Thyroid gland (tissue), 4 donors: ENCODE measurements around the gene AGO4. TPM values are rescaled to one million over a fixed set of nuclear protein-coding genes. Genes with fewer than 3 reads are reported as not detected.
"Not testable (repeated sequence)": the region's sequence is repeated elsewhere in the genome, so short reads cannot be mapped to it uniquely, and the experiment has no call there.

ENCODE experiments used
- DNase-seq, 2 donors: peaks; one replicate each; pipeline ENCODE4 v3.0.0-alpha.2; 2019
- H3K27ac ChIP-seq, 3 donors: fragments of 200-600 bp; sonication (generic); 1 replicate in 2 of 3; 2 replicates in 1 of 3; pipeline ENCODE4 v1.5.1; 2016 to 2019; ENCODE audit warnings: mild to moderate bottlenecking in 1 of 3, moderate library complexity in 1 of 3
- H3K27me3 ChIP-seq: fragments of 200-600 bp; sonication (generic); one replicate; pipeline ENCODE4 v1.5.1; 2019
- H3K36me3 ChIP-seq, 2 donors: fragments of 200-600 bp; sonication (generic); one replicate each; pipeline ENCODE4 v1.5.1; 2016 to 2019
- H3K4me1 ChIP-seq, 2 donors: fragments of 200-600 bp; sonication (generic); one replicate each; pipeline ENCODE4 v1.5.1; 2017 to 2019
- H3K4me3 ChIP-seq, 3 donors: fragments of 200-600 bp; sonication (generic); replicated peaks in 1 of 3; 1 replicate in 2 of 3; 2 replicates in 1 of 3; pipeline ENCODE4 v1.5.1; 2016; ENCODE audit warnings: mild to moderate bottlenecking in 1 of 3
- H3K9me3 ChIP-seq: fragments of 200-600 bp; sonication (generic); one replicate; pipeline ENCODE4 v1.5.1; 2017
- CTCF ChIP-seq, 6 experiments: fragments of 200-600 bp in 3 of 6; fragments of 450-650 bp in 3 of 6; sonication (generic) in 3 of 6; IDR thresholded peaks; one replicate each; pipeline ENCODE4 v1.5.1; 2016 to 2019; ENCODE audit warnings: antibody characterized with exemption in 6 of 6, mild to moderate bottlenecking in 2 of 6, inconsistent platforms in 1 of 6, moderate library complexity in 1 of 6
- POLR2A ChIP-seq, 2 donors: fragments of 450-650 bp; IDR thresholded peaks; one replicate each; pipeline ENCODE4 v1.6.1; 2017; ENCODE audit warnings: antibody characterized with exemption in 2 of 2, mild to moderate bottlenecking in 2 of 2, moderate library complexity in 1 of 2
- WGBS, 2 donors: methylation state at CpG; one replicate each; pipeline ENCODE4 v1.1.5; 2017; 5-methylcytosine and 5-hydroxymethylcytosine counted together
- intact Hi-C: fragments of 100-400 bp; cut with DNase I; formaldehyde crosslinking; loops from one replicate; pipeline ENCODE4 v1.15.1; 2023
- total RNA-seq, 4 donors: library from RNA; depleted of rRNA; stranded (reverse); fragments of >200 nt; gene quantifications; one replicate each; pipeline ENCODE4 v1.2.3, GENCODE V29; 2016

AGO4 gene
- total RNA-seq, 4 donors from 2014 or later = 10.2 to 25.4 (median 13.2) TPM

- Histone ChIP-seq H3K4me1 (no peaks in the 10 kb centered on the region), H3K36me3 (no peaks in the 10 kb centered on the region), H3K27me3 (no peaks in the 10 kb centered on the region), H3K4me3 (no peak overlapping the region), H3K27ac (no peak overlapping the region), H3K9me3 (no peaks in the 10 kb centered on the region)
- TF ChIP-seq CTCF (IDR thresholded peaks at IDR 0.05) (no peak), POLR2A (IDR thresholded peaks at IDR 0.05) (no peak)
- DNase-seq = no peak
- intact Hi-C loops = no loop called here
- WGBS, 2 donors = 96 to 98% methylated on average over 2 of the region's 2 CpGs
Measured at GRCh38 chr1:35783055-35783583, 24.7 kb upstream of the AGO4 start.

- H3K9me3 ChIP-seq, H3K4me1 ChIP-seq, intact Hi-C loops, H3K36me3 ChIP-seq, H3K4me3 ChIP-seq, H3K27ac ChIP-seq, DNase-seq, H3K27me3 ChIP-seq: not testable (repeated sequence)
- 86 to 90% methylated on average over 8 of the region's 8 CpGs for WGBS, 2 donors
Measured at GRCh38 chr1:35784364-35784763, 23.5 kb upstream of the AGO4 start.

GRCh38 chr1:35788139-35788538 is 19.7 kb upstream of the AGO4 start:
- intact Hi-C loops = no loop called here
- no peaks in the 10 kb centered on the region for H3K27me3 ChIP-seq
- H3K4me1 ChIP-seq = no peaks in the 10 kb centered on the region
- no peak overlapping the region for H3K27ac ChIP-seq
- no peak for DNase-seq
- no peaks in the 10 kb centered on the region for H3K9me3 ChIP-seq
- TF ChIP-seq POLR2A (IDR thresholded peaks at IDR 0.05) = no peak
- TF ChIP-seq CTCF (IDR thresholded peaks at IDR 0.05) = no peak
- H3K36me3 ChIP-seq = no peaks in the 10 kb centered on the region
- WGBS, 2 donors = 76 to 80% methylated on average over 3 of the region's 3 CpGs
- H3K4me3 ChIP-seq = no peak overlapping the region

- H3K27ac ChIP-seq = no peak overlapping the region
- WGBS, 2 donors = 90 to 93% methylated on average over 2 of the region's 2 CpGs
- intact Hi-C loops = no loop called here
Measured at GRCh38 chr1:35790670-35791069, 17.1 kb upstream of the AGO4 start.

GRCh38 chr1:35795295-35795694 is 12.5 kb upstream of the AGO4 start:
- H3K27ac ChIP-seq = no peak overlapping the region
- intact Hi-C loops = no loop called here
- no peaks in the 10 kb centered on the region for H3K9me3 ChIP-seq
- DNase-seq = no peak
- TF ChIP-seq POLR2A (IDR thresholded peaks at IDR 0.05) = no peak
- no peak for TF ChIP-seq CTCF (IDR thresholded peaks at IDR 0.05)
- 85 to 88% methylated on average over 7 of the region's 7 CpGs for WGBS, 2 donors
- no peak overlapping the region for H3K4me3 ChIP-seq
- no peaks in the 10 kb centered on the region for H3K36me3 ChIP-seq
- H3K4me1 ChIP-seq = no peaks in the 10 kb centered on the region
- no peaks in the 10 kb centered on the region for H3K27me3 ChIP-seq

More at GRCh38 chr1:35790670-35791069, 17.1 kb upstream of the AGO4 start:
- DNase-seq = no peak
- Histone ChIP-seq H3K4me3 (no peak overlapping the region), H3K36me3 (no peaks in the 10 kb centered on the region), H3K9me3 (no peaks in the 10 kb centered on the region), H3K27me3 (no peaks in the 10 kb centered on the region), H3K4me1 (no peaks in the 10 kb centered on the region)
- TF ChIP-seq CTCF (IDR thresholded peaks at IDR 0.05) (no peak), POLR2A (IDR thresholded peaks at IDR 0.05) (no peak)

GRCh38 chr1:35797380-35797779 is 10.4 kb upstream of the AGO4 start:
- Histone ChIP-seq H3K36me3 (no peaks in the 10 kb centered on the region), H3K27me3 (no peaks in the 10 kb centered on the region), H3K4me3 (no peak overlapping the region), H3K27ac (no peak overlapping the region), H3K4me1 (no peaks in the 10 kb centered on the region), H3K9me3 (no peaks in the 10 kb centered on the region)
- intact Hi-C loops = no loop called here
- no peak for DNase-seq
- 85 to 90% methylated on average over 5 of the region's 5 CpGs for WGBS, 2 donors
- TF ChIP-seq CTCF (IDR thresholded peaks at IDR 0.05) (no peak), POLR2A (IDR thresholded peaks at IDR 0.05) (no peak)

GRCh38 chr1:35798019-35798418 is 9.8 kb upstream of the AGO4 start:
- H3K27me3 ChIP-seq, H3K27ac ChIP-seq, H3K4me1 ChIP-seq, H3K4me3 ChIP-seq, H3K9me3 ChIP-seq, DNase-seq, H3K36me3 ChIP-seq, intact Hi-C loops: not testable (repeated sequence)
- 80 to 83% methylated on average over 2 of the region's 2 CpGs for WGBS, 2 donors

GRCh38 chr1:35800167-35800887 is 7.5 kb upstream of the AGO4 start:
- H3K27me3 ChIP-seq, H3K27ac ChIP-seq, H3K36me3 ChIP-seq, H3K4me3 ChIP-seq, H3K9me3 ChIP-seq, intact Hi-C loops, H3K4me1 ChIP-seq, DNase-seq: not testable (repeated sequence)
- WGBS, 2 donors = 92 to 93% methylated on average over 11 of the region's 11 CpGs
